Spinal cord (tissue), 10 donors: Measurements from ENCODE around the gene KSR2. TPM values are rescaled to one million over a fixed set of nuclear protein-coding genes. Genes with fewer than 3 reads are reported as not detected.
"Not testable (repeated sequence)": the region's sequence is repeated elsewhere in the genome, so short reads cannot be mapped to it uniquely, and the experiment has no call there.

Experiments used
- DNase-seq, 6 donors: peaks; one replicate each; pipeline versions ENCODE4 v3.0.0 to v3.0.0-alpha.2; 2013 to 2015; ENCODE audit warnings: low spot score in 6 of 6, low read depth in 4 of 6
- H3K27ac ChIP-seq: one replicate; pipeline ENCODE4 v1.5.1; 2013; ENCODE audit warnings: low read depth, low read length, control low read depth
- H3K27me3 ChIP-seq: one replicate; pipeline ENCODE4 v1.6.1; 2013; ENCODE audit warnings: low read length; ENCODE audit not compliant: control insufficient read depth, insufficient read depth
- H3K36me3 ChIP-seq: one replicate; pipeline ENCODE4 v1.6.1; 2013; ENCODE audit warnings: low read length; ENCODE audit not compliant: control insufficient read depth, insufficient read depth
- H3K4me1 ChIP-seq: one replicate; pipeline ENCODE4 v1.6.1; 2013; ENCODE audit warnings: low read length; ENCODE audit not compliant: control insufficient read depth, insufficient read depth
- H3K4me3 ChIP-seq: one replicate; pipeline ENCODE4 v1.5.1; 2013; ENCODE audit warnings: low read depth, low read length, control low read depth
- H3K9me3 ChIP-seq: one replicate; pipeline ENCODE4 v1.6.1; 2013; ENCODE audit warnings: low read length; ENCODE audit not compliant: control insufficient read depth, insufficient read depth
- WGBS: methylation state at CpG from one replicate; pipeline ENCODE4 v1.1.5; 2013; ENCODE audit warnings: missing lambda C conversion rate; ENCODE audit not compliant: insufficient coverage; 5-methylcytosine and 5-hydroxymethylcytosine counted together
- polyA plus RNA-seq, 2 donors: library from polyadenylated mRNA; unstranded; fragments of 120-200 nt; gene quantifications; one replicate each; pipeline ENCODE4 v1.2.1, GENCODE V29; 2013; ENCODE audit not compliant: insufficient read length in 2 of 2
- total RNA-seq, 2 donors: library from RNA; depleted of rRNA in 1 of 2; stranded (reverse); fragments of 120-200 nt in 1 of 2; fragments of >200 nt in 1 of 2; gene quantifications; one replicate each; pipeline versions ENCODE4 v1.2.3 to v1.2.4, GENCODE V29; 2013 to 2014
- donor health status: healthy.

The KSR2 gene
- total and polyA plus RNA-seq, 4 donors, result 2.5 to 10.0 (median 5.6) TPM

DNA sequence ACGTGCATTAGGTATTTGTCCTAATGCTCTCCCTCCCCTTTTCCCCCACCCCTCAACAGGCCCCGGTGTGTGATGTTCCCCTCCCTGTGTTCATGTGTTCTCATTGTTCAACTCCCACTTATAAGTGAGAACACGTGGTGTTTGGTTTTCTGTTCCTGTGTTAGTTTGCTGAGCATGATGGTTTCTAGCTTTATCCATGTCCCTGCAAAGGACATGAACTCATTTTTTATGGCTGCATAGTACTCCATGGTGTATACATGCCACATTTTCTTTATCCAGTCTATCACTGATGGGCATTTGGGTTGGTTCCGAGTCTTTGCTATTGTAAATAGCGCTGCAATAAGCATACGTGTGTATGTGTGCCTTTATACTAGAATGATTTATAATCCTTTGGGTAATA, 168.1 kb downstream of the KSR2 start:
- no CpG with 5 or more reads among the region's 6 CpGs for WGBS
- H3K27ac ChIP-seq, DNase-seq, H3K4me1 ChIP-seq, H3K27me3 ChIP-seq, H3K9me3 ChIP-seq, H3K36me3 ChIP-seq, H3K4me3 ChIP-seq: not testable (repeated sequence)

DNA sequence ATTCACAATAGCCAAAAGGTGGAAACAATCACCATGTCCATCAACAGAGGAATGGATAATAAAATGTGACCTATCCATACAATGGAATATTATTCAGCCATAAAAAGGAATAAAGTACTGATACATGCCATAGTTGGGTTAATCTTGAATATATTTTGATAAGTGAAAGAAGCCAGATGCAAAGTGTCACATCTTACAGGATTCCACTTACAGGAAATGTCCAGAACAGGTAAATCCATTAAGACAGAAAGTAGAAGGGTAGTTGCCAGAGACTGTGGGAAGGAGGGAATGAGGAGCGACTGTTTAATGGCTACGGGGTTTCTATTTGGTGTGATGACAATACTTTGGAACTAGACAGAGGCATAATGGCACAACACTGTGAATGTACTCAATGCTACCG, 171.6 kb downstream of the KSR2 start:
- Histone ChIP-seq H3K4me1 (no peaks in the 10 kb centered on the region), H3K4me3 (no peak overlapping the region), H3K27me3 (no peaks in the 10 kb centered on the region), H3K9me3 (no peaks in the 10 kb centered on the region), H3K36me3 (no peaks in the 10 kb centered on the region), H3K27ac (no peak overlapping the region)
- 100% methylated on average over 1 of the region's 3 CpGs for WGBS
- no peak for DNase-seq

DNA sequence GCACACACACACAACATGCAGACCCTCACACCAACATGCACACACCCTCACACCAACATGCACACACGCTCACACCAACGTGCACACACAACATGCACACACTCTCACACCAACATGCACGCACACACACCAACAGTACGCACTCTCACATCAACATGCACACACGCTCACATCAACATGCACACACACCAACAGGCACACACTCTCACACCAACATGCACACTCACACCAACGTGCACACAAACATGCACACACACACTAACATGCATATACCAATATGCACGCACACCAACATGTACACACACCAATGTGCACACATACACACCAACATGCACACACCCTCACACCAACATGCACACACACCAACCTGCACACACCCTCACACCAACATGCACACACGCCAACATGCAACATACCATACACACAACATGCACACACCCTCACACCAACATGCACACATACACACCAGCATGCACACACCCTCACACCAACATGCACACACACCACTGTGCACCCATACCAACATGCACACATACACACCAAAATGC, 175.8 kb downstream of the KSR2 start:
- no peaks in the 10 kb centered on the region for H3K4me1 ChIP-seq
- no peaks in the 10 kb centered on the region for H3K9me3 ChIP-seq
- H3K27me3 ChIP-seq, result no peaks in the 10 kb centered on the region
- no peaks in the 10 kb centered on the region for H3K36me3 ChIP-seq
- no peak overlapping the region for H3K4me3 ChIP-seq
- no peak for DNase-seq
- WGBS, result 83% methylated on average over 8 of the region's 8 CpGs
- H3K27ac ChIP-seq, result no peak overlapping the region

DNA sequence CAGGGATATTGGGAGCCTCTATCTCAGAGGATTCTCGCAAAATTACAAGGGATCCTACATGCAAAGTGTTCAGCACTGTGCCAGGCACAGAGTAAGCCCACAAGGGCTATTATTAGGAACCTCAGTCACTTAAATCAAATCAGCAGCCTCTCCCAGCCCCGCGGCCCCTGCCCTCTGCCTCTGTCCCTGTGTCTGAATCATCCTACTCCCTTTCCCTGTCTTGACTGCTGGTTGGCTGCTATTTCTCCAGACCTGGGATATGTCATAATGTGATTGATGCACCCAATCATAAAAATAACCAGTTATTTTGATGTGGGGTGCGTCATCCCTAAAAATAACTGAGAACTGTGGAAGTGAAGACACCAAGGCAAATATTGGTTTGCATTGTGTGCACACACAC, 176.3 kb downstream of the KSR2 start:
- DNase-seq, result no peak
- Histone ChIP-seq H3K9me3 (no peaks in the 10 kb centered on the region), H3K4me3 (no peak overlapping the region), H3K27me3 (no peaks in the 10 kb centered on the region), H3K4me1 (no peaks in the 10 kb centered on the region), H3K36me3 (no peaks in the 10 kb centered on the region), H3K27ac (no peak overlapping the region)
- 88% methylated on average over 1 of the region's 4 CpGs for WGBS

DNA sequence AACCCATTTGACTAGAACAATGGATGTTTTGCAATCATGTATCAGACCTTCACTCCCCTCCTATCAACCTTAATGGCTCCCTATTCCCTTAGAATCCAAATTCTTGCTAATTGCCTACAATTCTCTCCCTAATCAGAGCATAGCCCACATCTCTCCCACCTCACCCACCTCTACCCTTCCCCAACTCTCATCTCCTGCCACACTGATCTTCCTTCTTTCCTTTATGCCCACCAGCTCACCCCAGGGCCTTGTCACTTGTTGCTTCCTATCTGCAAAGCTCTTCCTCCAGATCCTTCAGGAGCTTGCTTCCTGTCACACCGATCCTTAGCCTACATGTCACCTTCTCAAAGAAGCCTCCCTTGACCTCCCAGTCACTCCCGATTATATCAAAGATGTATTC, 177.8 kb downstream of the KSR2 start:
- WGBS, result 50% methylated on average over 2 of the region's 2 CpGs

DNA sequence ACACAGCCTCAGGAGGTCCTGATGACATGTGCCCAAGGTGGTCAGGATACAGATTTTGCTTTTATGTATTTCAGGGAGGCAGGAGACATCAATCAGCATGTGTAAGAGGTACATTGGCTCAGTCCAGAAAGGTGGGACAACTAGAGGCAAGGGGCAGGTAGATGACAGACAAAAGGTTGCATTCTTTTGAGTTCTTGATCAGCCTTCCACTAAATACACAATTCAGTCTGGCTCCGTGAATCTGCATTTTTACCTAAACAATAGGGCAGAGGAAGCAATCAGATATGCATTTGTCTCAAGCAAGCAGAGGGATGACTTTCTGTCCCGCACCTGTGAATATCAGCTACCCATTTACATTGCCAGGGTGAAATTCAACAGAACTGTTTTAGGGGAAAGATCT, 178.6 kb downstream of the KSR2 start:
- Histone ChIP-seq H3K36me3 (no peaks in the 10 kb centered on the region), H3K4me3 (no peak overlapping the region), H3K27me3 (no peaks in the 10 kb centered on the region), H3K4me1 (no peaks in the 10 kb centered on the region), H3K27ac (no peak overlapping the region), H3K9me3 (no peaks in the 10 kb centered on the region)
- 60% methylated on average over 1 of the region's 2 CpGs for WGBS
- no peak for DNase-seq

More for the DNA sequence above, 177.8 kb downstream of the KSR2 start:
- Histone ChIP-seq H3K27ac (no peak overlapping the region), H3K4me3 (no peak overlapping the region), H3K36me3 (no peaks in the 10 kb centered on the region), H3K9me3 (no peaks in the 10 kb centered on the region), H3K27me3 (no peaks in the 10 kb centered on the region), H3K4me1 (no peaks in the 10 kb centered on the region)
- DNase-seq, result no peak

DNA sequence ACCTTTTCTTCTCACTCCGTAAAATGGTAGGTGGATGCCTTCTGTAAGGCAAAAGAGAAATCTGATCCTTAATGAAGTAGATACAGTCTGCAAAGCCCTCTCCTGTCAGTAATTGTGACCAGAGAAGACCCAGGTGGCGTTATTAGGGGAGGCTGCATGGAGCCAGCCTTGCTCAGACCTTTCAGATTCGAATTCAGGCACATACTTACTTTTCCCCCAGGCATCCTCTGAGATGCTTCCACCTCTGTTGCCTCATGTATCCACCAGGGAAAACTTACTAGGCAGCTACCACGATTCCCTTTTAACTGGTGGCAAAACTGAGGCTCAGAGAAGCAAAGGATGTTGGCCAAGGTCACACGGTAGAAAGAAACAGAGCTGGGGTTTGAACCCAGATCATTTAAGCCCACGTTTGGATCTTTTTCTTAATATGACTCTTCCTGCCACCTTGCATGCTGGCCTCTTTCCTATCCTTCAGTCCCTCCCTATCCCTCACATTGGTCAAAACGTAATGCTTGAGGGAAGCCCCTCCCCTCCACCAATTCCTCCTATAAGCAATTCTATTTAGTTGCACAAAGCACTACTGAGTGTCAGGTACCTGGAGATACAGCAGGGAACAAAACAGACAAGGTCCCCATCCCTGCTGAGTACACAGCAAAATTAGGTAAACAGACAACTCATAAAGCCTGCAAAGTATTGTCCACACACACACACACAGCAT, 179.4 kb downstream of the KSR2 start:
- Histone ChIP-seq H3K27ac (no peak overlapping the region), H3K4me1 (no peaks in the 10 kb centered on the region), H3K9me3 (no peaks in the 10 kb centered on the region), H3K27me3 (no peaks in the 10 kb centered on the region), H3K4me3 (no peak overlapping the region), H3K36me3 (no peaks in the 10 kb centered on the region)
- WGBS, result 52% methylated on average over 6 of the region's 7 CpGs
- DNase-seq, result peak in 1 of 6 donors; percentile 13

DNA sequence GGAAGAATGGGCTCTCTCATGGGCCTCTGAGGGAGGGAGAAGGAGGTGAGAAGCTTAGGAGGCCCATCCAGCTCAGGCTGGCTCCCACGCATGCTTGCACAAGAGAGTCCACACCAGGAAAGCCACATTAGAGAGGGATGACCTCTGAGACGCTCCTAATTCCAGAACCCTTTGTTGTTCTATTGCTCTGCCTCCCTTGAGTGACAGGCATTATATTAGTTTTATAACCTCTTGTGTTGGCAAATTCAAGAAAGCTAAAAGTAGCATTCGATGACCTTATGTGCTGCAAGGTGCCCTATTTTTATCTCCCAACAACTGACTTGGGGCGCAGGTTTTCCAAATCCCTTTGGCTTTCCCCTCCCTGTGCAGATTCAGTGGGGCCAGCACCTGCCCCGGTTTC, 190.1 kb downstream of the KSR2 start:
- Histone ChIP-seq H3K27me3 (no peaks in the 10 kb centered on the region), H3K4me3 (no peak overlapping the region), H3K27ac (no peak overlapping the region), H3K4me1 (no peaks in the 10 kb centered on the region), H3K9me3 (no peaks in the 10 kb centered on the region), H3K36me3 (no peaks in the 10 kb centered on the region)
- 85% methylated on average over 2 of the region's 5 CpGs for WGBS
- no peak for DNase-seq

DNA sequence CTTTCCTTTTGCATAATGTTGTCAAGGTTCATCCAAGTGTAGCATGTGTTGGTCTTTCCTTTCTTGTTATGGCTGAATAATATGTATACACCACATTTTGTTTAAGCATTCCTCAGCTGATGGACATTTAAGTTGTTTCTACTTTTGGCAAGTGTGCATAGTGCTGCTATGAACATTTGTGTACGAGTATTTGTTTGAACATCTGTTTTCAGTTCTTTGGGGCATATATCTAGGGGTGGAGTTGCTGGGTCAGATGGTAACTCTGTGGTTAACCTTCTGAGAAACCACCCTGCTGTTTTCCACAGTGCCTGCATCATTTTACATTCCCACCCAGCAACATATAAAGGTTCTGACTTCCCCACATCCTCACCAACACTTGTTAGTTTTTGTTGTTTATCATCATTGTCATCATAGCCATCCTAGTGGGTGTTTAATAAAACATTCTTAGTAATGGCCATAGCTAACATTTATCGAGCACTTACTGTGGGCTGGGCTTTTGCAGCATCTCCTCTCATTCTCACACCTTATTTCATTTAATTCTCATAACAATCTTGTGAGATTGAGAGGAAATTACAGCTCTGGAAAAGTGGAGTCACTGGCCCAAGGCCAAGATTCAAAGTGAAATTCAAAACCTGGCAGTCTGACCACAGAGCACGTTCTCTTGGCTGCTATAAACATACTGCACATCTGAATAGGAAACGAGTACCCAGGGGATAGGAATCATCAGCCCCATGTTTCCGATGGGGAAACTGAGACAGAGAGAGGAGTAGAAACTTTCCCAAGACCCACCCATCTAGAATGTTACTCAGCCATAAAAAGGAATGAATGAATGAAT, 193.6 kb downstream of the KSR2 start:
- H3K4me1 ChIP-seq, result no peaks in the 10 kb centered on the region
- DNase-seq, result peak in 1 of 6 donors; percentile 1
- no peaks in the 10 kb centered on the region for H3K36me3 ChIP-seq
- no peaks in the 10 kb centered on the region for H3K27me3 ChIP-seq
- H3K9me3 ChIP-seq, result no peaks in the 10 kb centered on the region
- WGBS, result 0% methylated on average over 1 of the region's 5 CpGs
- no peak overlapping the region for H3K4me3 ChIP-seq
- no peak overlapping the region for H3K27ac ChIP-seq
